AG20443 (cell line): ENCODE results near the gene NEGR1.
"Not testable (repeated sequence)": the region's sequence is repeated elsewhere in the genome, so short reads cannot be mapped to it uniquely, and the experiment has no call there.

Source experiments
- DNase-seq: peaks from one replicate; pipeline ENCODE4 v3.0.0; 2012; ENCODE audit warnings: low spot score, mixed read lengths

The NEGR1 gene

GRCh38 chr1:72282271-72283021, at the start of gene NEGR1:
Gene NEGR1 (minus strand): TSS chr1:72282539.
- peak; percentile 89 for DNase-seq

DNA sequence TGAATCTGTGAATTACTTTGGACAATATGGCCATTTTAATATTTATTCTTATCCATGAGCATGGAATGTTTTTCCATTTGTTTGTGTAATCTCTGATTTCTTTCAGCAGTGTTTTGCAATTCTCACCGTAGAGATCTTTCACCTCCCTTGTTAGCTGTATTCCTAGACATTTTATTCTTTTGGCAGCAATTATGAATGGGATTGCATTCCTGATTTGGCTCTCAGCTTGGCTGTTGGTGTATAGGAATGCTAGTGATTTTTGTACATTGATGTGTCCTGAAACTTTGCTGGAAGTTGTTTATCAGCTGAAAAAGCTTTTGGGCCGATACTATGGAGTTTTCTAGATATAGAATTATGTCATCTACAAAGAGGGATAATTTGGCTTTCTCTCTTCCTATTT, 44.2 kb upstream of the NEGR1 start:
- no peak for DNase-seq

DNA sequence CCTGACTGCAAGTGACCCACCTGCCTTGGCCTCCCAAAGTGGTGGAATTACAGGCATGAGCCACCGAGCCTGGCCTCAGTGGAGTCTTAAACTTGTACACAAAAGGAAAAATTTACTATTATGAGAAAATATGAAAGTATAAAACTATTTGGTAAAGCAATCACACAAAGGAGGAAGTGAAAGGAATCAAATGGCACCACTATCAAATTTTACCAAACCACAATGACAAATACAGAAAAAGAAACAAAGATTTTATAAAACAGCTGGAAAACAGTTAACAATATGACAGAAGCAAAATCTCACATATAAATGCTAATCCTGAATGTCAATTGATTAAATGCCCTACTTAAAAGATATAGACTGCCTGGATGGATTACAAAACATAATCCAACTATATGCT, 42.1 kb upstream of the NEGR1 start:
- DNase-seq: no peak

- no peak for DNase-seq
These were observed 40.6 kb upstream of the NEGR1 start for GRCh38 chr1:72322910-72323309.

DNA sequence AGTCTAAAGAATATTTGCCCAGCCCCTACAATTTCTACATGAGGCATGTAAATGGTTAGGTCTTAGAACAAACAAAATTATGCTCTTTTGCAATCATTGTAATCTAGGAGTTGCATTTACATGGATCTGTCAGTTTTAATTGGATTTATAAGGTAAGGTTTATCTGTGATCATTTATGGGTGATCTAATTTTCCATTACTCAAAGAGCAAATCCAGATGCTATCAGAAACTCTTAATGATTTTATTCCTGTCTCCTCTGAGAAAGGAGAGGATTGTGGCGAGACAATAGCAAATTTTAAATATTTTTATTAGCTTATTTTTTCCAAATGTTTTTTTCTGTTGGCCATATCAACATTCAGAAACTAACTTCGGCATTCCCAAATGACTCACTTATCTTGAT, 14.2 kb upstream of the NEGR1 start:
- no peak for DNase-seq

DNA sequence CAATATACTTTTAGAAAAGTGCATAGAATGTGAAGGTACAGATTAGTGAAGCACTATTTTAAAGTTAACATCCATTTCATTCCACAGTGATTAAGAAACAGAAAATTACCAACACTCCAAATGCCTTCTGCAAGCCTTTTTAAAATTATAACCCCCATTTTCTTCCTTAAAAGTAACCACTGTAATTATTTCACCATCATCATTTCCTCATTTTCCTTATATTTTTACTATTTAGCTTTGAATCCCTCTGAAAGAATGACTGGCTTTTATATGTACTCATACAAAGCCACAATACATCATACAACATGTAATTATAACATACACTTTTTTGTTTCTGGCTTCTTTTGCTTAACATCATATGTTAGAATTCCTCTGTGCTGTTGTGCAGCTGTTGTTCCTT, 6.5 kb upstream of the NEGR1 start:
- DNase-seq: no peak

- DNase-seq: no peak
These were observed 4.1 kb upstream of the NEGR1 start for GRCh38 chr1:72286401-72286800.

GRCh38 chr1:72285074-72285425, 2.7 kb upstream of the NEGR1 start:
- peak; percentile 68 for DNase-seq

- peak; percentile 42 for DNase-seq
These were observed 2.2 kb upstream of the NEGR1 start for GRCh38 chr1:72284348-72285073.

- no peak for DNase-seq
These were observed 1.7 kb upstream of the NEGR1 start for GRCh38 chr1:72284084-72284347.

- peak; percentile 86 for DNase-seq
These were observed 1.2 kb upstream of the NEGR1 start for GRCh38 chr1:72283307-72284083.

GRCh38 chr1:72283022-72283306, 625 bp upstream of the NEGR1 start:
- no peak for DNase-seq

DNA sequence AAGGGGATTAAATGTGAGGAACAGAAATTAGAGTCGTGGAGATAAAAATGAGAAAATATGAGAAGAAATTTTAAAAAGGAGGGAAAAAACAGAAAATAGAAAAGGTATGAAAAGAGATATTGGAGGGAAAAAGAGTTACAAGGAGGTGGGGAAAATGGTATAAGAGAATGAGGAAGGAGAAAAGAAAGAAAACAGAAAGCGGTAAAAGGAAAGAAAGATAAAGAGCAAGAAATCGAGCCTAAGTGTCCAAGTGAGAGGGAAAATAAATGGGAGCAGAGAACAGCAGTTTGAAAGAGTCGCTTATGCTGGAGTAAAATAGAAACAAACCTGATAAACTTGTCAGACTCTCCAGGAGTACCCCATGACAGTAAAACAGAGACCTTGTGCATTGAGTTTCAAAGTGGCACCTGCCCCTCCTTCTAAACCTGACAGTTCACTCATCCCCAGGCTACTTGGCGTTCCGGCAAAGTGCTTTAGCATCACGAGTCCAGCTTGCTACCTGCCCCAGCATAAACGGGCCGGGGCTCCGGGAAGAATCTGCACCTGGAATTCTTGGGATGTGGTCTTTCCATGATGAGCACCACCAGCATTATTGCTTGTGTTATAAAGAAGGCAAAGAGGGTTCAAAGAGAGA, 585 bp downstream of the NEGR1 start:
- DNase-seq: peak; percentile 4

DNA sequence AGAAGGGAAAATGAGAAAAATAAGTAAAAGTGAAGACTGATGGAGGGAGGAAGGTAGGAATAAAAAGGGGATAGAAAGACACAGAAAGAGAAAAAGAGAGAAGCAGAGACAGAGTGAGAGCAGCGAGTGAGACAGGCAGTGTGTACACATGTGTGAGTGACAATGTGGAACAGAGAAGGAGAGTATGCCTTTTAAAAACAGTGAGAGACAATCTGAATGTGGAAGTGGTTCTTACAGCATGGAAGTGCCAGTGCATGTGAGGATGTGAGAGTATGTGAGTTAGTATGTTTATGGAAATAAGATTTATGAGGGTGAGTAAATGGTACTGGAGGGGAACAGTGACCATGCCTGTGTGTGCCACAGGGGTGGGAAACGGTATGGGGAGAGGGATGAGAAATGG, 1.2 kb downstream of the NEGR1 start:
- DNase-seq: peak; percentile 7

GRCh38 chr1:72280711-72281110, 1.6 kb downstream of the NEGR1 start:
- DNase-seq: peak; percentile 8

DNA sequence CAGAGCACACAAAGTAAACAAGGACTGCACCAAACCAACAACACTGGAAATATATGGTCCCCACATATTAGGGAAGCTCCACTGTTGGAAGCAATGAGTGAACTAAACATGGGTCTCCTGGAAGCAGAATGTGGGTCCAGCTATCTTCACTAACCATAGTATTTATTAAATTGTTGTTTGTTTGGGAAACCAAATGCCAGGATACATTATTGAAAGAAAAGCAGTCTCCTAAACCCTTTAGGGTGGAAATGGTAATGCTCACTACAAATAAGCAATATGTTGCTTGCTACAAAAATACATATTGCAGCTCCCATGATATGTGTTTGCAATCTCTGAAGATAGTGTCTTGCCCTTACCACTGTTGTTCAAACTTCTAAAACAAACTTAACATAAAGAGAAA, 2.2 kb downstream of the NEGR1 start:
- no peak for DNase-seq

DNA sequence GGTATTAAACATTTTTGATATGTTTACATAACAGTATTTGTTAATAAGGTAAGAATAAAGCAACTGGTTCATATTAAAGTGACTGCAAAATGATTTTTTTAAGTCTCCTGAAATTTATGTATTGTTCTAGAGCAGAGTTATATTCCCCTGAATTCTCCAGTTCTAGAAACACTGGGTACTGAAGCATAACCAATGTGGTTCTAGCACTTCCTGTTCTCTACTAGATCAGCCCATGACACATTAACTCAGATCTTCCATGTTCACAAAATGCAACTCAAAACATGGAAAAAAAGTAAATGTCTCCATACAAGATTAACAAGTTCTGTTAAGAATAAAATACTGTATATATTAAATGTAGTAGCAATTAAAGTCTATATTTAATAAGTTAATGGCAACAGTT, 3.9 kb downstream of the NEGR1 start:
- DNase-seq: no peak

- no peak for DNase-seq
These were observed 10.7 kb downstream of the NEGR1 start for GRCh38 chr1:72271555-72272085.

GRCh38 chr1:72262735-72263134, 19.6 kb downstream of the NEGR1 start:
- DNase-seq: no peak

DNA sequence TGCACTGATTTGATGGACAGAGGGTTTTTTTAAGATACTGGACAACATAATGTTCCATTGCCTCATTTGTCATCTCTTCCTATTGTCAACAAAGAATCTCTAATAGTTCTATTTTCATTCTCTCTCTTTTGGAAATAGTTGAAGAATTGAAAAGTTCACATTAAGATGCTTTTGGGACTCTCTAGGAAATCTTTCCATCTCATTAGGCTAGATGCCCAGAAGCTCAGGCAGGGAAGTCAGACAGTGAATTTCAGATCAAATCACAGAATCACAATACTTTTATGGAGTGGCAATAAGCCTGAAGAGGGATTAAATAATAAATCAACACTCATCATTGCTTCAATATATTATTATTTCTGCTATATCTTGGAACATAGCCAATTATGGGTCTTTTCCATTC, 29.2 kb downstream of the NEGR1 start:
- DNase-seq: no peak

- DNase-seq: no peak
These were observed 40.9 kb downstream of the NEGR1 start for GRCh38 chr1:72241397-72241796.

DNA sequence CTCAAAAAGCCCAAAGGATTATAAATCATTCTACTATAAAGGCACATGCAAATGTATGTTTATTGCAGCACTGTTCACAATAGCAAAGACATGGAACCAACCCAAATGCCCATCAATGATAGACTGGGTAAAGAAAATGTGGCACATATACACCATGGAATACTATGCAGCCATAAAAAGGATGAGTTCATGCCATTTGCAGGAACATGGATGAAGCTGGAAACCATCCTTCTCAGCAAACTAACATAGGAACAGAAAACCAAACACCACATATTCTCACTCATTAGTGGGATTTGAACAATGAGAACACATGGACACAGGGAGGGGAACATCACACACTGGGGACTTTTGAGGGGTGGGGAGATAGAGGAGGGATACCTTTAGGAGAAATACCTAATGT, 46.4 kb downstream of the NEGR1 start:
- not testable (repeated sequence) for DNase-seq

GRCh38 chr1:72235062-72235461, 47.3 kb downstream of the NEGR1 start:
- DNase-seq: no peak
